ENCODE measurements around the gene XPO5.
A peak's percentile ranks its signal among the peaks of the same experiment; 100 is the strongest.
"Not testable (repeated sequence)": the region's sequence is repeated elsewhere in the genome, so short reads cannot be mapped to it uniquely, and the experiment has no call there.

XPO5 gene

GRCh38 chr6:43517505-43518357 lies 58.1 kb downstream of the XPO5 start:
- no peak for DNase-seq (ENCODE audit: low read depth)

- DNase-seq (ENCODE audit: low read depth) = peak; percentile 86
Measured at GRCh38 chr6:43516697-43517504, 58.9 kb downstream of the XPO5 start, which contains the start of the genes POLR1C and YIPF3. TSS of gene POLR1C (plus strand) at chr6:43517089. CDS start at chr6:43517110, 21 bp downstream. TSS of gene YIPF3 (minus strand) at chr6:43516926. CDS start at chr6:43516807, 119 bp downstream.

DNA sequence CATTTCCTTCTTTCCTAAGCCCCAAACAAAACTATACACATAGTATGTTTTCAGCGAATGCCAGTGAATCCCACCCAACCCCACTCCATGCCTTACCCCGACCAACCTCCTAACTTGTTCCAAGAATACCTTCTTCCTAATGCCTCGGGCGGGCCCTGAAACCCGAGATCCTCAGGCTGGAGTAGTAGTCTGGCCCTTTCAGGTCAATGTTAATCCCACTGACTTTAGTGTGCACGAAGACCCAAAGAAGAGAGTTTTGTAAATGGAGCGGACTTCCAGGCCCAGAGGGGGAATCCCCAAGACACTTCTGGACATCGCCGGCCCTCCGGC lies 59.5 kb downstream of the XPO5 start:
- DNase-seq (ENCODE audit: low read depth) = no peak

DNA sequence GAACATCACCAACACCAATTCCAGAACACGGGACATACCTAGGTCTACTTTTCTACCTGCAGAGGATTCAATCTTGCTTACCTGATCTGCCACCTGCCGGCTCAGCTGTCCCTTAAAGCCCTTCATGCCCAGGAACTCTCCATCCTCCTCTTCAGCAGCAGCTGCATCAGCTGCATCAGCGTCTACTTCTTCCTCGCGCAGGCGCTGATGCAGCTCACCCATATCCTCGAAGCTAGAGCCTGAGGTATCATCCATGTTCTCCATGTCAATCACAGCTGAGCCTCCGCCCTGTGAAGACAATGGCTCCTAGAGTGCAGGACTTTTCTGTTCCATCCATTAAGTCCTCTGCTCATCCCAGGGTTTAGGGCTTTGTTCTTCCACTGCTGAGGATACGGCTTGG lies 60.0 kb downstream of the XPO5 start:
- no peak for DNase-seq (ENCODE audit: low read depth)

GRCh38 chr6:43511824-43512415 lies 63.9 kb downstream of the XPO5 start:
- no peak for DNase-seq (ENCODE audit: low read depth)

DNA sequence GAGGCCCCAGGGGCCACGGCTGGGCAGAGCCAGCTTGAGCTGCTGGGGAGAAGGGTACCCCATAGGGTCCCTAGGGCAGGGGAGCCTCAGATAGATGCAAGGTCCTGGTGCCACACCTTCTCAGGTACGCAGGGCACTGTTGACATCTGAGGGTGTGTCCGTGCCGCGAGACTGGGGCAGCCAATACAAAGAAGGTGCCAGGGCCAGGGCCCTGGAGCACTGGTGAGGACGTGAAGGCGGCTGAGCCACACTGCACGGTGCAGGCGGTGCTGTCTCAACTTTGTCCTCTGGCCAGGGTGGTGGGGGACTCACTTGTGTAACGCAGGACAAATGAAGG lies 65.0 kb downstream of the XPO5 start:
- no peak for DNase-seq (ENCODE audit: low read depth)

DNA sequence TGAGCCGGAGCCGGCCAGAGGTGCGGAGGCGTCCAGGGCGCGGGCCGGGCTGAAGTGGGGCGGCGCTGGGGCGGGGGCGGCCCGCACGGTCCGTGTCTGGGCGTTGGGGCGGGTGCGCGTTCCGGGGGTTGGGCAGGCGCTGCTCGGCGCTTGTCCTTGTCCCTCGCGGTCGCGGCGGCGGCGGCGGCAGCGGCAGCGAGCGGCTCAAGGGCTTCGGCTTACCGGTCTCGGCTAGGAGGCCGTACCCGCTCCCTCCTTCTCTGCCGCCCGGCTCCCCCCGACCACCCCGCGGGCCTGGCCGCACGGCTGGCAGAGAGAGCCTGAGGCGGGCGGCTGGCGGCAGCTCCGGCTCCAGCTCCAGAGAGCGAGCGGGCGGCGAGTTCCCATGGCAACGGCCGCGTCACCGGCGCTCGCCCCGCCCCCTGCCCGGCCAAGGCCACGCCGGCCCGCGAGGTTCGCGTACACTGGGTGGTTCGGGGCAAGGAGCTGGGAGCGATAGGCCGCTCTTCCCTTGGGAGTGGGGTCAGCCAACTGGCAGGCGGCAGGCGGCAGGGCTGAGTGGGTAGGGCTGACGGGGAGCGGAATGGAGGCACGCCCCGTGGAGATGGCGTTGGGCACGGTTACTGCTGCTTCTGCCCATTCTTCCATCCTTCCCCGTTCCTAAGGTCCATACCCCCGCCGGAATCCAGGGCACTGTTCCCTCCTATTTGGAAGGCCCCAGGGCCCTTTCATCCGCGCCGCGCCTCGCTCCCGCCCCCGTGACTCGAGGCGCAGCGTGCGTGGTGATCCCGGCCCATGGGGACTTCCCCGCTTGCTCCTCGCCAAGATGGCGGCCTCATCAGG lies 65.6 kb downstream of the XPO5 start, which contains the start of gene LRRC73:
Gene LRRC73 (minus strand): TSS at position 363 of the 843 bp plus-strand sequence. CDS start 561 bp downstream, outside the sequence.
- no peak for DNase-seq (ENCODE audit: low read depth)

DNA sequence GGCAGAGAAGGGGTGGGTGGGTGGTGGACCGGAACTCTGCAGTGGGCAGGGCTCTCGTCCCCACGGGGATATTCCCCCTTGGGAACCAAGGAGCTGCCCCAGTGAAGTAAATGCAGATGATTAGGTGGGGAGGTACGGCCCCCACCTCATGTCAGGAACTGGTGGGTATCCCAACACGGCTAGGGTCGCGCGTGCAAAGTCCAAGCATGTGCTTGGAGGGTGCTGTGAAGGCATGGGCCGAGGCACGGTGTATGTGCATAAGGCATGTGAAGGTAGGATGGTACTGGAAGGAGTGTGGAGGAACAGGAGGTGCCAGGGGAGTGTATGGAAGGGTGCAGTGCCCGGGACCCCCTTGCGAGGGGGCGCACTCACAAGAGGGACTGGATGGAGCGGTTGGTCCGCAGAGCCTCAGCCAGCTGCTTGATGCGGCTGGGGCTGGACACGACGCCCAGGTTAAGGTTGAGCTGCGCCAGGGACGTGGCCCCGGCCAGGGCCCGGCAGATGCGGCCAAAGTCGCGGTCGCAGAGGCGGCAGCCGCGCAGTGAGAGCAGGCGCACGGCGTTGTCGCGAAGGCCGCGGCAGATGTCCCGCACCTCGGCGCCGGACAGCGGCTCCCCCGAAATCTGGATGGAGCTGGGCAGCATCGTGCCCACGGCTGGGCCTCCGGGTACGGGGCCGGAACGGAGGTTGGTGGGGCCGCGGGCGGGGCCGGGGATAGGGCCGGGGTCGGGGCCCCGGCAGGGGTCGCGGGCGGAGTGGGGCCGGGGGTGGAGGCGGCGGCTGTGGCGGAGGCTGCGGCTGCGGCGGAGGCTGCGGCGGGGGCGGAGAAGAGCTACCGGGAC lies 66.5 kb downstream of the XPO5 start:
- no peak for DNase-seq (ENCODE audit: low read depth)

DNA sequence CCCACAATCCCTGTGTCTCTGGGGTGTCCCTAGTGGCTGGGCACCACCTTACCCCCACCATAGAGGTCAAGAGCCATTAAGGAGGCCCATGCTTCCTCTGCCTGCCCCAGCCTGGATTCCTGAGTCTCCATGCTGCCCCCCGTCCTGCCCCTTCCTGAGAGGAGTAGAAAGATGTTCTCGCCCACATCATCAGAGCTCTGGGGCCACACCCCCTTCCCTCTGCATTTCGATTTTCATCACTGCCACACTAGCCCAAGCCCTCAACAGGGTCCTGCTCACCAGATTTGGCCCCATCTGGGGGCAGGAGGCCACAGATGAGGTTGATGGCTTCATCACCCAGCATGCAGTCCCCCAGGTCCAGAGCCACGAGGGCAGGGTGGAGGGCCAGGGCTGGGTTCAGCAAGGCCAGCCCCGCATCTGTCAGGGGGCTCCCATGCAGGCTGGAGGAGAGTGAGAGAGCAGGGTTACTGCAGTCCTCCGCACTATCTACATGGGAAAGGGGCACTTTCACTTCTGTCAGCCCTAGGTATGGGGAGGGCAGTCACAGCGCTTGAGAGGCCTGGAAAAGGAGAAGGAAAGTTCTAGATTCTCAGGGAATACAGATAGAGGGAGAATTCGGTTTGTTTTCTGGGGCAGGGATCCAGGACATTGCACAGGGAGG lies 67.2 kb downstream of the XPO5 start:
- DNase-seq (ENCODE audit: low read depth) = no peak

GRCh38 chr6:43506667-43507471 lies 69.0 kb downstream of the XPO5 start:
- DNase-seq (ENCODE audit: low read depth) = peak; percentile 35

DNA sequence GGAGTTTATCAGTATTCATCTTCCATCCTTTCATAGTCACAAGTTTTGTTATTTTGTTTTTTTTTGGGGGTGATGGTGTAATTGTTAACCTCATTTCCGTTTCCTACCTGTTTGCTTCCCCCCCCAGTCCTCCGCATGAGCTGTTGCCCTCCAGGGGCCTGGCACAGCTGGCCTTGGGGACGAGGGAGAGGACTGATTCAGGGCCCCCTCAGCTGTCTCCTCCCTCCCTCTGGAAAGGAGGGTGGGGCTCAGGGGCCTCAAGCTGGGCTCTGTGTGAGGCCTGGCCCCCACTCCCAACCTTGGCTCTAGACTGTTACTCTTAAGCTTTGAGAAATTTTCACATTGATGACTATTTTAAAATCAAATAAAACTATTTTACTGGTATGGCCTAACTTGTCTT lies 69.7 kb downstream of the XPO5 start:
- no peak for DNase-seq (ENCODE audit: low read depth)

DNA sequence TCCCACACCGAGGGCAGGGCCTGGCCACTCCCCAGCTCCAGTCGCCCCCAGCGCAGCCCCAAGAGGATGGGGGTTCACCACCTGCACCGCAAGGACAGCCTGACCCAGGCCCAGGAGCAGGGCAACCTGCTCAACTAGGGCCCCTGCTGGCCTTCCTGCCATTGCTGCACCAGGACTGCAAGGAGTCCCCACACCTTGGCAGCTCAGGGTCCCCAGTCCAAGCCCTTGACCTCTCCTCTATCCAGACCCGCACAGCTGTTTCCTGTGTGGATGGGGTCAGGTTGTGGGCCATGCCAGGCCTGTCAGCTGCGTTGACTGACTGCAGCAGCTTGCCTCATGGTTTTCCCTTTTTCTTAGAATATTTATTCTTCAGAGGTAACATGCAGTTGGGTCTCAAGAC lies 70.1 kb downstream of the XPO5 start:
- DNase-seq (ENCODE audit: low read depth) = no peak

DNA sequence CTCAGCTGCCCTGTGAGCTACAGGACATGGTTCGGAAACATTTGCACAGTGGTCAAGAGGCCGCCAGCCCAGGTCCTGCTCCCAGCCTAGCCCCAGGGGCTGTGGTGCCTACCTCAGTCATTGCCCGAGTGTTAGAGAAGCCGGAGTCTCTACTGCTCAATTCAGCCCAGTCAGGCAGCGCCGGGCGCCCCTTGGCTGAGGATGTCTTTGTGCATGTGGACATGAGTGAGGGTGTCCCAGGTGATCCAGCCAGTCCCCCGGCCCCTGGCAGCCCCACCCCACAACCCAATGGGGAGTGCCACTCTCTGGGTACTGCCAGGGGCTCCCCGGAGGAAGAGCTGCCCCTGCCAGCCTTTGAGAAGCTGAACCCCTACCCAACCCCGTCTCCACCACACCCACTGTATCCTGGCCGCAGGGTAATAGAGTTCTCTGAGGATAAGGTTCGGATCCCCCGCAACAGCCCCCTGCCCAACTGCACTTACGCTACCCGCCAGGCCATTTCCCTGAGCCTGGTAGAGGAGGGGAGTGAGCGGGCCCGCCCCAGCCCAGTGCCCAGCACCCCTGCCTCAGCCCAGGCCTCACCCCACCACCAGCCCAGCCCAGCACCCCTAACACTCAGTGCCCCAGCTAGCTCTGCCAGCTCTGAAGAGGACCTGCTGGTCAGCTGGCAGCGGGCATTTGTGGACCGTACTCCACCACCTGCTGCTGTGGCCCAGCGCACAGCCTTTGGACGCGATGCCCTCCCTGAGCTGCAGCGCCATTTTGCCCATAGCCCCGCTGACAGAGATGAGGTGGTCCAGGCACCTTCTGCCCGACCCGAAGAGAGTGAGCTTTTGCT lies 70.9 kb downstream of the XPO5 start:
- no peak for DNase-seq (ENCODE audit: low read depth)

GRCh38 chr6:43503443-43503842 lies 72.4 kb downstream of the XPO5 start:
- DNase-seq (ENCODE audit: low read depth) = no peak

DNA sequence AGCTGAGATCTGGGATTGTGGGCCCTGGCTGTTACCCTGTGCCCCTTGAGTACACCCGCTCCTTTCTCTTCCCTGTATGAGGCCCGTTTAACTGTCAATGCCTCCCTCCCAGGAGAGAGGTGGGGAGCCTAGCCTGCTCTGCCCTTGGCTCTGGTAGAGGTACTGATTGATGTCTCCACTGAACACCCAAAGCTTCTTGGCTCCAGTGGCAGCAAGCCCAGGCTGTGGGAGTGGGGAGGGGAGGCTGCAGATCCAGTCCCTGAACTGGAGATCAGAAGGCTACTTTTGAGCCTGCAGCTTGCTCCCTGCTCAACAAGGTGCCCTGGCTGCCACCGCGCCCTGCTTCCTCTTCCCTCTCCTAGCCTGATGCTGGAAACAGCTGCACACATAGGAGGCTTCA lies 73.2 kb downstream of the XPO5 start:
- DNase-seq (ENCODE audit: low read depth) = no peak

DNA sequence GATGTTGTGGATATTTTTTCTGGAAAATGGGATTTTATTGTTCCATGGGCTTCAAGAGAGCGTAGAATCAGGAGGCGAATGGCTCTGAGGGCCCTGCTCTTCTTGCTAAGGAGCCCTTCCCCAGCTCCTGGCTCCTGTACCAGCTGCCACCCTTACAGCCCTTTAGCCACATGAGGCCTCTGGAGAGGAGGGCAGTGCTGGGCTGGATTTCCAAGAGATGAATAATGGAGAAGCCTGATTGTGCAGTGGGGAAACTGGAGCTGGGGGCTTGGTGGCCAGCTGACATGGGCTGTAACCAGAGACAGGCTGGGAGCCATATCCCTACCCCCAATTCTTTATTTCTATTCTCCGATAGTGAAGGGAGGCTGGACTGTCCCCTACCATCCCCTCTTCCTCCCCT lies 74.9 kb downstream of the XPO5 start:
- DNase-seq (ENCODE audit: low read depth) = no peak

- no peak for DNase-seq (ENCODE audit: low read depth)
Measured at GRCh38 chr6:43499028-43499815, 76.6 kb downstream of the XPO5 start.

GRCh38 chr6:43498291-43498690 lies 77.5 kb downstream of the XPO5 start:
- DNase-seq (ENCODE audit: low read depth) = not testable (repeated sequence)

Data from non-pigmented ciliary epithelial cell (primary cell).